H1 (cell line): ENCODE results near the gene TTC3.

Experiments used
- ATF2 ChIP-seq: IDR thresholded peaks from 2 replicates; pipeline ENCODE4 v1.6.1; 2012; ENCODE audit warnings: low read length, inconsistent platforms
- FOSL1 ChIP-seq: IDR thresholded peaks from 2 replicates; pipeline ENCODE4 v1.6.1; 2011; ENCODE audit warnings: mild to moderate bottlenecking, low read depth, low read length, moderate library complexity; ENCODE audit not compliant: insufficient read depth
- SIN3A ChIP-seq, 2 experiments: IDR thresholded peaks in 1 of 2; conservative IDR thresholded peaks in 1 of 2; 2 replicates each; pipeline ENCODE4 v1.6.1; 2011 to 2012; ENCODE audit warnings: low read length in 2 of 2, improper control_type of control experiment in 1 of 2, low read depth in 1 of 2, mild to moderate bottlenecking in 1 of 2
- SIX5 ChIP-seq: IDR thresholded peaks from 2 replicates; pipeline ENCODE4 v1.6.1; 2011; ENCODE audit warnings: mild to moderate bottlenecking, low read depth, low read length
- TAF1 ChIP-seq: IDR thresholded peaks from 2 replicates; pipeline ENCODE4 v1.6.1; 2011; ENCODE audit warnings: mild to moderate bottlenecking, low read depth, low read length

- TF ChIP-seq TAF1 (no peak), SIX5 (no peak), SIN3A (conservative IDR thresholded peaks at IDR 0.05 in 1 of 2, IDR thresholded peaks at IDR 0.05 in 1 of 2; ENCODE audit: low read depth in 1 of 2, low read length in 2 of 2) (no peak), ATF2 (no peak), FOSL1 (no peak)
Observed at GRCh38 chr21:37157938-37158337, 84.9 kb downstream of the TTC3 start.
